HG03558 (cell line): ENCODE results near the gene ARMC9.
"Not testable (repeated sequence)": the region's sequence is repeated elsewhere in the genome, so short reads cannot be mapped to it uniquely, and the experiment has no call there.

Experiments
- ATAC-seq: cut with Tn5 transposase; IDR thresholded peaks from one replicate; pipeline ENCODE4 v1.9.1; 2021; ENCODE audit warnings: moderate number of reproducible peaks; ENCODE audit not compliant: unreplicated experiment; ENCODE audit errors: extremely low read depth

The ARMC9 gene

GRCh38 chr2:231182513-231182899, 15.9 kb upstream of the ARMC9 start:
- no peak for ATAC-seq

GRCh38 chr2:231183851-231184250, 14.6 kb upstream of the ARMC9 start:
- no peak for ATAC-seq

- ATAC-seq = no peak
Measured at GRCh38 chr2:231184319-231184718, 14.1 kb upstream of the ARMC9 start.

GRCh38 chr2:231185050-231185725, 13.2 kb upstream of the ARMC9 start:
- no peak for ATAC-seq

- ATAC-seq = no peak
Measured at GRCh38 chr2:231185886-231186285, 12.5 kb upstream of the ARMC9 start.

GRCh38 chr2:231186325-231186724, 12.1 kb upstream of the ARMC9 start:
- no peak for ATAC-seq

- no peak for ATAC-seq
Measured at GRCh38 chr2:231187736-231188505, 10.5 kb upstream of the ARMC9 start.

GRCh38 chr2:231188506-231189170, 9.8 kb upstream of the ARMC9 start:
- no peak for ATAC-seq

GRCh38 chr2:231189171-231189530, 9.3 kb upstream of the ARMC9 start:
- ATAC-seq = no peak

- no peak for ATAC-seq
Measured at GRCh38 chr2:231189571-231190495, 8.6 kb upstream of the ARMC9 start.

GRCh38 chr2:231190531-231191197, 7.8 kb upstream of the ARMC9 start:
- no peak for ATAC-seq

GRCh38 chr2:231191896-231192872, 6.2 kb upstream of the ARMC9 start:
- ATAC-seq = no peak

GRCh38 chr2:231193216-231193615, 5.2 kb upstream of the ARMC9 start:
- no peak for ATAC-seq

- no peak for ATAC-seq
Measured at GRCh38 chr2:231196592-231196991, 1.8 kb upstream of the ARMC9 start.

GRCh38 chr2:231197196-231197595, 1.2 kb upstream of the ARMC9 start:
- not testable (repeated sequence) for ATAC-seq

GRCh38 chr2:231197706-231198290, 633 bp upstream of the ARMC9 start:
- ATAC-seq = no peak

- no peak for ATAC-seq
Measured at GRCh38 chr2:231199219-231199618, 788 bp downstream of the ARMC9 start.

- ATAC-seq = no peak
Measured at GRCh38 chr2:231200805-231201474, 2.5 kb downstream of the ARMC9 start.
